GM21737 (cell line): ENCODE measurements around the gene MYOG.

Experiments
- ATAC-seq: cut with Tn5 transposase; IDR thresholded peaks from one replicate; pipeline ENCODE4 v1.9.1; 2021; ENCODE audit warnings: mild to moderate bottlenecking, moderate library complexity; ENCODE audit not compliant: unreplicated experiment

MYOG gene

GRCh38 chr1:203073469-203073868 lies 12.3 kb downstream of the MYOG start:
- no peak for ATAC-seq

GRCh38 chr1:203072911-203073310 lies 12.9 kb downstream of the MYOG start:
- no peak for ATAC-seq

- ATAC-seq = no peak
These were observed 13.7 kb downstream of the MYOG start for GRCh38 chr1:203072002-203072602.

- no peak for ATAC-seq
These were observed 16.6 kb downstream of the MYOG start for GRCh38 chr1:203069030-203069747.

- no peak for ATAC-seq
These were observed 18.8 kb downstream of the MYOG start for GRCh38 chr1:203066965-203067364.

GRCh38 chr1:203065986-203066385 lies 19.8 kb downstream of the MYOG start:
- no peak for ATAC-seq

- ATAC-seq = no peak
These were observed 20.6 kb downstream of the MYOG start for GRCh38 chr1:203065191-203065590.

GRCh38 chr1:203063287-203063686 lies 22.5 kb downstream of the MYOG start:
- ATAC-seq = no peak

GRCh38 chr1:203060115-203060514 lies 25.7 kb downstream of the MYOG start:
- no peak for ATAC-seq

GRCh38 chr1:203059485-203059884 lies 26.3 kb downstream of the MYOG start:
- ATAC-seq = no peak

- no peak for ATAC-seq
These were observed 27.2 kb downstream of the MYOG start for GRCh38 chr1:203058676-203058935.

- ATAC-seq = no peak
These were observed 27.7 kb downstream of the MYOG start for GRCh38 chr1:203057911-203058675.

- no peak for ATAC-seq
These were observed 29.3 kb downstream of the MYOG start for GRCh38 chr1:203056516-203056915.

- no peak for ATAC-seq
These were observed 29.8 kb downstream of the MYOG start for GRCh38 chr1:203056012-203056411.

- ATAC-seq = no peak
These were observed 30.5 kb downstream of the MYOG start for GRCh38 chr1:203055161-203055799.

- no peak for ATAC-seq
These were observed 31.2 kb downstream of the MYOG start for GRCh38 chr1:203054642-203055041.

- no peak for ATAC-seq
These were observed 31.6 kb downstream of the MYOG start for GRCh38 chr1:203054184-203054583.

GRCh38 chr1:203052601-203053000 lies 33.2 kb downstream of the MYOG start:
- ATAC-seq = no peak

- no peak for ATAC-seq
These were observed 33.9 kb downstream of the MYOG start for GRCh38 chr1:203051841-203052324.

GRCh38 chr1:203050826-203051225 lies 35.0 kb downstream of the MYOG start:
- ATAC-seq = no peak

GRCh38 chr1:203049576-203050180 lies 36.1 kb downstream of the MYOG start:
- no peak for ATAC-seq
